Pancreas (tissue), 10 donors: Measurements from ENCODE around the gene UNG. TPM values are rescaled to one million over a fixed set of nuclear protein-coding genes. Genes with fewer than 3 reads are reported as not detected.

Experiments
- ATAC-seq, 4 donors: fragments of 200-7000 bp; cut with Tn5 transposase; one replicate each; pipeline versions ENCODE4 v1.8.0 to v1.9.1; 2020; ENCODE audit warnings: mild to moderate bottlenecking in 4 of 4, moderate library complexity in 4 of 4
- DNase-seq, 6 donors: peaks; one replicate each; pipeline ENCODE4 v3.0.0-alpha.2; 2020
- FAIRE-seq: peaks from 2 replicates; lab custom pipeline; 2012; peaks lifted over from hg19 to GRCh38; lab: Jason Lieb, UNC
- H3K27ac ChIP-seq, 4 donors: fragments of 200-600 bp; sonication (generic); 1 replicate in 3 of 4; 2 replicates in 1 of 4; pipeline versions ENCODE4 v1.5.0 to v1.8.0; 2020
- H3K27me3 ChIP-seq, 4 donors: fragments of 200-600 bp; one replicate each; pipeline ENCODE4 v1.8.0; 2021
- H3K36me3 ChIP-seq, 3 donors: fragments of 200-600 bp; sonication (generic) in 1 of 3; one replicate each; pipeline versions ENCODE4 v1.5.0 to v1.8.0; 2020 to 2021
- H3K4me1 ChIP-seq, 3 donors: fragments of 200-600 bp; one replicate each; pipeline ENCODE4 v1.8.0; 2021
- H3K4me3 ChIP-seq, 4 donors: fragments of 200-600 bp; sonication (generic) in 2 of 4; one replicate each; pipeline versions ENCODE4 v1.5.0 to v1.8.0; 2020 to 2021
- H3K9me3 ChIP-seq, 4 donors: fragments of 200-600 bp; one replicate each; pipeline ENCODE4 v1.8.0; 2021
- WGBS, 2 donors: extraction: QIAGEN DNeasy Blood & Tissue Kit; methylation state at CpG; one replicate each; pipeline ENCODE4 v1.1.7; 2013; 5-methylcytosine and 5-hydroxymethylcytosine counted together
- intact Hi-C, 3 donors: fragments of 100-400 bp; cut with DNase I; formaldehyde crosslinking; loops; one replicate each; pipeline versions ENCODE4 v1.11.1 to v1.14.2; 2022
- polyA plus RNA-seq, 2 donors: library from polyadenylated mRNA; stranded (reverse); fragments of 200-250 nt; gene quantifications; one replicate each; pipeline ENCODE4 v1.2.3, GENCODE V29; 2013
- total RNA-seq, 6 donors: library from RNA; stranded (reverse); fragmentation: NEBNext Ultra II Directional in 4 of 6; extraction: Animal tissue kit (Norgen Biotek cat#: 25700) in 4 of 6; gene quantifications; one replicate each; pipeline versions ENCODE4 v1.2.1 to v1.2.4, GENCODE V29; 2021 to 2023
- TF ChIP-seq, protein P1 (sequence below), 4 donors: fragments of 200-600 bp; sonication (generic) in 3 of 4; IDR thresholded peaks; one replicate each; pipeline versions ENCODE4 v1.5.0 to v1.8.0; 2021; ENCODE audit warnings: antibody characterized with exemption in 4 of 4
- donor health status: healthy with polysubstance abuse.
- donor health status: DM: no; HTN: no; CAD: no; lungs with moderate emphysema.
- donor health status: DM: no; HTN: no; CAD: no.
- donor health status: control.
- donor health status: control.
- donor health status: Bipolar disorder and iron deficiency.
- donor health status: DM: yes; HTN: yes; CAD: no.
- donor health status: DM: no; HTN: no; CAD: no.
- donor health status: DM: no; HTN: no; CAD: no.
- donor health status: DM: yes; HTN: yes; CAD: no.

Gene UNG
- total and polyA plus RNA-seq, 8 donors, result 5.1 to 15.8 (median 8.3) TPM

DNA sequence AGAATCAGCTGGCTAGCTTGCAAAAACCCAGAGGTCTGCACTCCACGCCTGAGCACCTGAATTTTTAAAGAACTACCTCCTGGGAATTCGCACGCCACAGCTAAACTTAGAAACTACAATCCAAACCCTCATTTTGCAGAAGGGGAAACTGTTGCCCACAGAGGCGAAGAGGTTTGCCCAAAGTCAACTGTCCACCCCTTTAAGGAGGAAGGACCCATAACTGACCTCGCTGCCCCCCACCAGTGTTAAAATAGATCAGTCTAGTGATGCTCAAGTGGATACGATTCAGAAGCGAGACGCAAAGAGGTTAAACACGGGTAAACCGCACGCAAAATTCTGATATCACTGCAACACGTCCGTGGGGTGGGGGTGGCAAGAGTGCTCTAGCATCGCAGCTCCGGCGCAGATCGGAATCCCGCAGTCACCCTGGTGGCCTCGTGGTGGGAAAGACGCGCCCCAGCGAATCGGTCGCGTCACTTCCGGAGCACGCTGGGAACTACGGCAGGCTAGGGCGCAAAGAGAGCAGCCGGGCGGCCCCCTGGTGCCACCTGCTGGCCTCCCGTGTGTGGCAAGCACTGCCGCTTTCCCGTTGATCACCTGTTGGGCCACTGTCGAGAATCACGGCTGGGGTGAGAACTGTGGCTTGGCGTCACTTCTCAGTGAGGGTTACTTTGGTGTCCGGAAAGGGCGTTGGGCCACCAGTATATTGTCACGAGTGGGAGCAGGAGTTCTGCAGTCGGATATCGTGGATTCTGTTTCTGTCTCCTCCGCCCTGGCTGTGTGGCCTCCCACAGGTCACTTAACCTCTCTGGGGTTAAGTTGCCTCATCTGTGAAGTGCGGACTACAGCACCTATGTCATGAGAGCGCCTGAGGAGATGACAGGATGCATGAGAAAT is 4.1 kb upstream of the UNG start, which contains the start of gene ALKBH2:
ALKBH2 (minus strand) TSS at position 451 of the 897 bp plus-strand sequence. CDS start 686 bp downstream, outside the sequence.
- intact Hi-C loops, result loop anchor here in 2 of 3 donors (5.0 to 10.0 kb wide), 2 partner anchors 208 to 211 kb away; partner anchors contain the start of gene DAO (in 2 of the 2)
- Histone ChIP-seq H3K9me3 (no peaks in the 10 kb centered on the region), H3K4me3 (peak within 1 kb of the TSS; percentile 26 to 51 (median 43)), H3K27ac (peak within 1 kb of the TSS in 1 of 4 donors; percentile 48), H3K27me3 (no peaks in the 10 kb centered on the region), H3K4me1 (peaks cover 7 to 18% (median 13%) of the 10 kb centered on the region in 3 donors), H3K36me3 (peaks cover 0 to 6% (median 3%) of the 10 kb centered on the region in 3 donors)
- FAIRE-seq (no peak), DNase-seq (peak; percentile 88 to 96 (median 94)), ATAC-seq (peak; percentile 75 to 86 (median 82))
- TF ChIP-seq, protein P1, sequence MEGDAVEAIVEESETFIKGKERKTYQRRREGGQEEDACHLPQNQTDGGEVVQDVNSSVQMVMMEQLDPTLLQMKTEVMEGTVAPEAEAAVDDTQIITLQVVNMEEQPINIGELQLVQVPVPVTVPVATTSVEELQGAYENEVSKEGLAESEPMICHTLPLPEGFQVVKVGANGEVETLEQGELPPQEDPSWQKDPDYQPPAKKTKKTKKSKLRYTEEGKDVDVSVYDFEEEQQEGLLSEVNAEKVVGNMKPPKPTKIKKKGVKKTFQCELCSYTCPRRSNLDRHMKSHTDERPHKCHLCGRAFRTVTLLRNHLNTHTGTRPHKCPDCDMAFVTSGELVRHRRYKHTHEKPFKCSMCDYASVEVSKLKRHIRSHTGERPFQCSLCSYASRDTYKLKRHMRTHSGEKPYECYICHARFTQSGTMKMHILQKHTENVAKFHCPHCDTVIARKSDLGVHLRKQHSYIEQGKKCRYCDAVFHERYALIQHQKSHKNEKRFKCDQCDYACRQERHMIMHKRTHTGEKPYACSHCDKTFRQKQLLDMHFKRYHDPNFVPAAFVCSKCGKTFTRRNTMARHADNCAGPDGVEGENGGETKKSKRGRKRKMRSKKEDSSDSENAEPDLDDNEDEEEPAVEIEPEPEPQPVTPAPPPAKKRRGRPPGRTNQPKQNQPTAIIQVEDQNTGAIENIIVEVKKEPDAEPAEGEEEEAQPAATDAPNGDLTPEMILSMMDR (IDR thresholded peaks at IDR 0.05), result peak; percentile 92 to 99 (median 96)
- WGBS, 2 donors, result 5% methylated on average over 44 to 45 of the region's 45 CpGs

DNA sequence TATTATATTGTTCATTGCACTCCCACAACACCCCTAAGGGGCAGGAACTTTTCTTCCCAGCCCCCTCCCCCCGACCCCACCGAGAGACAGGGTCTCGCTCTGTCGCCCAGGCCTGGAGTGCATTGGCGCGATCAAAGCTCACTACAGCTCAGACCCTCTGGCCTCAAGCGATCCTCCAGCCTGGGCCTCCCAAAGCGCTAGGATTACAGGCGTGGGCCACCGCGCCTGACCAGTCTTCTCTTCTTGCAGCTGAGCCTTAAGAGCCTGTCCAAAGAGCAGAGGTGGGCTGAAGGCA is 310 bp upstream of the UNG start:
- no peaks in the 10 kb centered on the region for H3K27me3 ChIP-seq
- DNase-seq (no peak), ATAC-seq (no peak), FAIRE-seq (no peak)
- H3K9me3 ChIP-seq, result no peaks in the 10 kb centered on the region
- 31 to 35% methylated on average over 11 of the region's 11 CpGs for whole genome bisulfite sequencing, 2 donors
- no peak overlapping the region for H3K27ac ChIP-seq
- peak overlapping the region in 1 of 4 donors; percentile 96 for H3K4me3 ChIP-seq
- peaks cover 12 to 23% (median 15%) of the 10 kb centered on the region in 3 donors for H3K4me1 ChIP-seq
- intact Hi-C loops, result loop anchor here in 1 of 3 donors (10.0 kb wide), 1 partner anchor 212 kb away; the partner anchor contains the start of gene DAO
- TF ChIP-seq, protein P1 (IDR thresholded peaks at IDR 0.05), result no peak
- peaks cover 0 to 5% (median 0%) of the 10 kb centered on the region in 3 donors for H3K36me3 ChIP-seq

DNA sequence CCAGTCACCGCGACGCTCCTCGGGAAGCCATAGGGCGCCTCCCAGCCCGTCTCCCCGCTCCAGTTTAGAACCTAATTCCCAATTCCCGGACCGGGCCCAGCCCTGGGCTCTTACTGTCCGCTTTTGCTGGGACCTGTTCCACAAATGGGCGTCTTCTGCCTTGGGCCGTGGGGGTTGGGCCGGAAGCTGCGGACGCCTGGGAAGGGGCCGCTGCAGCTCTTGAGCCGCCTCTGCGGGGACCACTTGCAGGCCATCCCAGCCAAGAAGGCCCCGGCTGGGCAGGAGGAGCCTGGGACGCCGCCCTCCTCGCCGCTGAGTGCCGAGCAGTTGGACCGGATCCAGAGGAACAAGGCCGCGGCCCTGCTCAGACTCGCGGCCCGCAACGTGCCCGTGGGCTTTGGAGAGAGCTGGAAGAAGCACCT is 797 bp downstream of the UNG start:
- Histone ChIP-seq H3K27me3 (no peaks in the 10 kb centered on the region), H3K36me3 (peaks cover 0 to 15% (median 0%) of the 10 kb centered on the region in 3 donors), H3K27ac (peak overlapping the region; percentile 36 to 86 (median 71)), H3K9me3 (no peaks in the 10 kb centered on the region), H3K4me3 (peak overlapping the region; percentile 61 to 99 (median 79)), H3K4me1 (peaks cover 5 to 15% (median 7%) of the 10 kb centered on the region in 3 donors)
- ATAC-seq, result peak; percentile 45 to 63 (median 54)
- no peak for FAIRE-seq
- DNase-seq, result peak in 5 of 6 donors; percentile 62 to 89 (median 80)
- 0% methylated on average over 32 of the region's 32 CpGs for WGBS, 2 donors
- intact Hi-C loops, result loop anchor here in 1 of 3 donors (10.0 kb wide), 1 partner anchor 213 kb away; the partner anchor contains the start of gene DAO
- TF ChIP-seq, protein P1 (IDR thresholded peaks at IDR 0.05), result no peak

DNA sequence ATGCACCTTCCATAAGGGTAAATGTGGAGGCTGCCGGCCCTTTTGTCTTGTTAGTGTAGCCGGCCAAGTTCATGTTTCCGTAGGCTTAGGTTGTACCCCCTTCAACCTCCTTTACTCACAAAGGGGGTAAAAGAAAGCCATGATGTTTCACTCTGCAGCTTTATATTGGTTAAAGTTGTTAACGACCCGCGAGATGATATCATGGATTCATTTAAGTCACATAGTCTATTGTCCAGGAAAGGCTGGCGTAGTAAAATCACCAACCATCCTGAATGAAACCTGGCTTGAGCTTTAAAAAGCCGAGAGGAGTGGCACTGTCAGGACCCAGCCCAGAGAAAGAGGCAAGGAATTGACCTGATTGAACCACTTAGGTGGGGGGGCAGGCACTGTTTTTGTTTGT is 1.3 kb downstream of the UNG start:
- Histone ChIP-seq H3K4me3 (peak overlapping the region; percentile 61 to 99 (median 79)), H3K4me1 (peaks cover 5 to 15% (median 7%) of the 10 kb centered on the region in 3 donors), H3K36me3 (peaks cover 0 to 17% (median 0%) of the 10 kb centered on the region in 3 donors), H3K9me3 (no peaks in the 10 kb centered on the region), H3K27ac (peak overlapping the region; percentile 36 to 86 (median 71)), H3K27me3 (no peaks in the 10 kb centered on the region)
- ATAC-seq, result peak in 2 of 4 donors; percentile 7 to 10
- 2% methylated on average over 8 of the region's 8 CpGs for WGBS, 2 donors
- DNase-seq, result no peak
- TF ChIP-seq, protein P1 (IDR thresholded peaks at IDR 0.05), result no peak
- intact Hi-C loops, result loop anchor here in 1 of 3 donors (10.0 kb wide), 1 partner anchor 214 kb away; the partner anchor contains the start of gene DAO
- no peak for FAIRE-seq
